MM.1S (cell line): ENCODE results near the gene KCNK17.

Experiments
- EZH2 ChIP-seq: fragments of 300-600 bp; sonication (generic); optimal IDR thresholded peaks from 2 replicates; pipeline ENCODE3; 2017; ENCODE audit warnings: low read depth, mild to moderate bottlenecking, antibody characterized with exemption, low read length, mixed read lengths
- TF ChIP-seq, protein P1 (sequence below): fragments of 300-600 bp; sonication (generic); IDR thresholded peaks from 2 replicates; pipeline ENCODE4 v1.5.1; 2016; ENCODE audit warnings: antibody characterized with exemption, low read length, mixed read lengths

DNA sequence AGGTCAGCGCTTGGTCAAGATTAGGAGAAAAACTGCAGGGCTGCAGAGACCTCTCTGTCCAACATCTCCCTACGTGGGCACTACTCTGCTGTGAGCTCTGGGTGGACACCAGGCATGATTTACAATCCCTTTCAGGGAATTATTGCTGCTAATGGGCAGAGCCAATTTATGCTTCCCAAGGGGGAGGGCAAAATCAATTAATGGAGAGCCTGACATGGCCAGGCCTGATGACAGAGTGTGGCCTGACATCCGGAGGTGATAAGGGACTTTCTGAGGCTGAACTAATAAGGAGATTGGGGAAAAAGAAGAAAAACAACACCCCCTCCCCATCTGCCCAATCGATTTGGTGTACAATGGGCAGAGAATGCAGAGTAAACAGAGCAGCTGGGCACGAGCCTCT lies 13.3 kb upstream of the KCNK17 start:
- TF ChIP-seq, protein P1, sequence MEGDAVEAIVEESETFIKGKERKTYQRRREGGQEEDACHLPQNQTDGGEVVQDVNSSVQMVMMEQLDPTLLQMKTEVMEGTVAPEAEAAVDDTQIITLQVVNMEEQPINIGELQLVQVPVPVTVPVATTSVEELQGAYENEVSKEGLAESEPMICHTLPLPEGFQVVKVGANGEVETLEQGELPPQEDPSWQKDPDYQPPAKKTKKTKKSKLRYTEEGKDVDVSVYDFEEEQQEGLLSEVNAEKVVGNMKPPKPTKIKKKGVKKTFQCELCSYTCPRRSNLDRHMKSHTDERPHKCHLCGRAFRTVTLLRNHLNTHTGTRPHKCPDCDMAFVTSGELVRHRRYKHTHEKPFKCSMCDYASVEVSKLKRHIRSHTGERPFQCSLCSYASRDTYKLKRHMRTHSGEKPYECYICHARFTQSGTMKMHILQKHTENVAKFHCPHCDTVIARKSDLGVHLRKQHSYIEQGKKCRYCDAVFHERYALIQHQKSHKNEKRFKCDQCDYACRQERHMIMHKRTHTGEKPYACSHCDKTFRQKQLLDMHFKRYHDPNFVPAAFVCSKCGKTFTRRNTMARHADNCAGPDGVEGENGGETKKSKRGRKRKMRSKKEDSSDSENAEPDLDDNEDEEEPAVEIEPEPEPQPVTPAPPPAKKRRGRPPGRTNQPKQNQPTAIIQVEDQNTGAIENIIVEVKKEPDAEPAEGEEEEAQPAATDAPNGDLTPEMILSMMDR: no peak
- TF ChIP-seq EZH2: no peak
